ENCODE measurements around the gene FOXP3.

DNA sequence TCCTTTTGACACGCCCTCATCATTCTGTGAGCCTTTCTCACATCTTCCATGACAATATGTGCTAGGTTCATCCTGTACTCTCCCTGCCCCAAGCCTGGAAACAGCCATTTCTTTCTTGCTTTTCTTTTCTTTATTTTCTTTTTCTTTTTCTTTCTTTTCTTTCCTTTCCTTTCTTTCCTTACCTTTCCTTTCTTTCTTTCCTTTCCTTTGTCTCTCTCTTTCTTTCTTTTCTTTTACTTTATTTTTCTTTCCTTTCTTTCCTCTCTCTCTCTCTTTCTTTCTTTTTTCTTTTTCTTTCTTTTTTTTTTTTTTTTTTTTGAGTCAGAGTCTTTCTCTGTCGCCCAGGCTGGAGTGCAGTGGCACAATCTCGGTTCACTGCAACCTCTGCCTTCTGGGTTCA, 19.7 kb upstream of the FOXP3 start:
- TF ChIP-seq, protein P1, sequence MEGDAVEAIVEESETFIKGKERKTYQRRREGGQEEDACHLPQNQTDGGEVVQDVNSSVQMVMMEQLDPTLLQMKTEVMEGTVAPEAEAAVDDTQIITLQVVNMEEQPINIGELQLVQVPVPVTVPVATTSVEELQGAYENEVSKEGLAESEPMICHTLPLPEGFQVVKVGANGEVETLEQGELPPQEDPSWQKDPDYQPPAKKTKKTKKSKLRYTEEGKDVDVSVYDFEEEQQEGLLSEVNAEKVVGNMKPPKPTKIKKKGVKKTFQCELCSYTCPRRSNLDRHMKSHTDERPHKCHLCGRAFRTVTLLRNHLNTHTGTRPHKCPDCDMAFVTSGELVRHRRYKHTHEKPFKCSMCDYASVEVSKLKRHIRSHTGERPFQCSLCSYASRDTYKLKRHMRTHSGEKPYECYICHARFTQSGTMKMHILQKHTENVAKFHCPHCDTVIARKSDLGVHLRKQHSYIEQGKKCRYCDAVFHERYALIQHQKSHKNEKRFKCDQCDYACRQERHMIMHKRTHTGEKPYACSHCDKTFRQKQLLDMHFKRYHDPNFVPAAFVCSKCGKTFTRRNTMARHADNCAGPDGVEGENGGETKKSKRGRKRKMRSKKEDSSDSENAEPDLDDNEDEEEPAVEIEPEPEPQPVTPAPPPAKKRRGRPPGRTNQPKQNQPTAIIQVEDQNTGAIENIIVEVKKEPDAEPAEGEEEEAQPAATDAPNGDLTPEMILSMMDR (IDR thresholded peaks at IDR 0.05) = no peak
- TF ChIP-seq POLR2AphosphoS5 (IDR thresholded peaks at IDR 0.05; ENCODE audit: insufficient read depth in 1 of 2, low read depth in 1 of 2) = no peak
- no peak for TF ChIP-seq POLR2A (IDR thresholded peaks at IDR 0.05)

Measured in vagina (tissue), 2 donors.